Epithelial cell of esophagus (primary cell): Measurements from ENCODE around the gene NRP2.
A peak's percentile ranks its signal among the peaks of the same experiment; 100 is the strongest.

Experiments used
- DNase-seq: peaks from one replicate; pipeline ENCODE4 v3.0.0; 2010; ENCODE audit warnings: low read depth
- H3K4me3 ChIP-seq: 2 replicates; pipeline ENCODE4 v1.5.1; 2011; ENCODE audit warnings: mild to moderate bottlenecking, low read length, control low read depth
- CTCF ChIP-seq: IDR thresholded peaks from 2 replicates; pipeline ENCODE4 v1.5.1; 2011; ENCODE audit warnings: low read depth, mild to moderate bottlenecking, low read length, control low read depth, inconsistent platforms; ENCODE audit not compliant: insufficient read depth; ENCODE audit errors: missing control alignments

Gene NRP2

DNA sequence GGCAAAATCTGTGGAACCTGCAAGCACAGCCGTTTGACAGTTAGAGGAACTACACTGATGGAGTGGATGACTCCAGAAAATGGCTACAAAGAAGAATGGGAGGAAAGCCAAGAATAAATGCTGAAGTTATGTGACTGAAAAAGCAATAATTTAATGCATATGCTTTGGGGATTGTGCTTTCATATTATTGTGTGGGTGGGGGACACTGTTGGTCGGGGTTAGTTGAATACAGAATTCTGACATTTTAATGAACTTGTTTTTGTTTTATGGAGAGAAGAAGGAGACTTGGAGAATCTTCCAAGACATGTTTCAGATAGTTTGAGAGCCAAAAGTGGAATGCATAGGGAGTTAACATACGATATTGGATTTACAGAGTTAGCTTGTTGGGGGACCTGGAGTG is 68.5 kb downstream of the NRP2 start:
- TF ChIP-seq CTCF: no peak
- no peak overlapping the region for H3K4me3 ChIP-seq
- no peak for DNase-seq

DNA sequence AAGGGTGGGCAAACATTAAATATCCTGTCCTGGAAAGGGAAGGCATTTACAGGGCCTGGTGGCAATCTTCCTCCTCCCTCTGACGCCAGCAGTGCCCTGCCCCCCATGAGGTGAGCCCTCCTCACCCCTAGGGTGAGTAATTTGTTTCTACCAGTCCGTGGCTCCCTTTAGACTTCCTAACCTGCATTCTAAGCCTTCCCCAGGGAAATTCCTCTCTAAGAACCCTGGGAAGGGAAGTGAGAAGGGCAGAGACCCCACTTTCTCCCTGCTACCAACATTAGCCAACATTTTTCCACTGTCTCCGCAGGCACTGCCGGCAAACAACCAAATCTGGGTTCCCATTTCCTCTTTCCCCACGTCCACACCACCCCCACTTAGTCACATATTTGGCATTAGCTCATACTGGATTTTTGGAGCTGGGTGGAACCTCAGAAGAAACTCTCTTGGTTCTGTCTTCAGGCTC is 69.3 kb downstream of the NRP2 start:
- DNase-seq: peak; percentile 55
- no peak overlapping the region for H3K4me3 ChIP-seq
- TF ChIP-seq CTCF: no peak

DNA sequence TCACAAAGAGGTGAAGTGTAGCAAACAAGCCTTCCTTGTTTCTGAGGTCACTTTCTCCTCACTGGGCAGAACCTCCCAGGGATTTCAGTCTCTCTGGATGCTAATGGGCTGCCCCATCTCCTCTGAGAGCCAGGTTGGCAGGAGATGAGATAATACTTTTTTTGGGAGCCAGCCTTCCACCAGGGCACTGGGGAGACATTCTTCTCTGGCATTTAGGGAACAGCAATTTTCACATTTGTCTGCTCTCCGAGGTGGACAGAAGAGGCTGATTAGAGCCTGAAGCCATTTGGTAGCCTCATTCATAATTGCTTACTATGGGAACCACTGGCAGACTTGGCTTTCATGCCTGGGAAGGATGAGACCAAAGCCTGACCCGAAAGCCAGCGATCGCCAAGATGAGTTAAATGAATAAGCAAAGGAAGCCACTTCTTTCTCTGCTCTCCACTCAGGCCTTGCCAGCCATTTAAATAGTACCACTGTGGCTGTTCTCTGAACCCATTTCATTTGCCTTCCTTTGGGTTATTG is 70.1 kb downstream of the NRP2 start:
- no peak overlapping the region for H3K4me3 ChIP-seq
- no peak for DNase-seq
- TF ChIP-seq CTCF: no peak

DNA sequence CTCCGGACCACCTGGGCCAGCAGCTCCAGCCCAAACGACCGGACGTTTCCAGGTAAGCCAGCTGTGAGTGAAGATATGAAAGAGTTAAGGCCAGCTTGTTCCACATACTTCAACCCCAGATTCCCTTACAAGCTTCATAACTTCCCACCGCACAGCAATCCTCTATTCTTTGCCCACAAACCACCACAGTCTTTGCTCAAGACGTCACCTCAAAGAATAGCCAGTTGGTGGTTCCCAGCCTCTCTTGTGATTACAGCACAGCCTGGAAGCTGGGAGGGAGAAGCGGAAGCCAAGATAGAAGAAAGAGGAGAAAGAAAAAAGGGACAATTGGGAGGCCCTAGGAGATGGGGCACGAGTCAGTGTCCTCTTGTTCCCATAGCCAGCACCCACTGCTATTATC is 70.6 kb downstream of the NRP2 start:
- DNase-seq: no peak
- TF ChIP-seq CTCF: no peak
- no peak overlapping the region for H3K4me3 ChIP-seq

DNA sequence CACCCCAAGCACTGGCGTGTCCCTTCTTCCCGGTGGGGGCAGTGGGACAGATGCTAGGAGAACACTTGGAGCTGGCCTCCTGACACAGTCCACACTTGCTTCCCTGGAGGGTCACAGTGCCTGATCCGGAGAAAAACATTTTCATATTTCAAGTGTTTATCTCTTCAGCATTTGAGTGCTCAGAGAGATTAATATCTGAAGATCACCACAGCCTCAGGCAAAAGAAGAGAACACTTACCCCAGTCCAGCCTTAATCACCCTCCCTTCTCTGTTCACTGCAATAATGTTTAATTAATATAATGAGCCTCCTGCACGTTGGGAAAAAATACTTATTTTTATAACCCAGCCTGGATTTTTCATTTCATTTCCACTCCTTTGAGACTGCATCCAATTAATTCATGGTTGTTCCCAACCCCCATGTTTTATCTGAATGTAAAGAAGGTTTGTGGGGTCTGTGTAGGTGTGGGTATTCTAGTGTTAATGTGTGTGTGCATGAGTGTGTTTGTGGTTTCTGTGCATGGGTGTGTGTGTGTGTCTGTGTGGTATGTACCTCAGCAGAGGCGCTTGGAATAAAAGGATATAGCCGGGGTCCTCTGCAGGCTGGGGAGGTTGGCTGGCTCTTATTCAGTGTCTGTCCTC is 72.1 kb downstream of the NRP2 start:
- H3K4me3 ChIP-seq: no peak overlapping the region
- DNase-seq: no peak
- TF ChIP-seq CTCF: no peak

DNA sequence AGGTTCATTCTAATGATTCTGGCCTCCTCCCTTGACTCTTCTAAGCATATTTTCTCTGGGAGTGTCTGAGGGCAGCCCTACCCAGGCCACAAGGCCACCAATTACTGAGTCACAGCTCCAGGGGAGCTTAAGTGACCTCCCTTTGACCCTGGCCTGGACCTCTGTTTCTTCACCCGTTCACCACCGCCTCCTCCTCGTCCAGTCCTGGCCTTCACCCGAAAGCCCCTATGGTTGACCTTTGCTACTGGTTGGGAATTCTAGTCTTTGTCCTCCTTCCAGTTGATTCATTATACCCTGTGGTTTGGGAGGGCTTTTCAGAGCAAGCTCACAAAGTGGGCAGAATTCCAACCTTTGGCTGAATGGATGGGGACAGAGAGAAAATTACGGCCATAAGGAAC is 72.6 kb downstream of the NRP2 start:
- no peak overlapping the region for H3K4me3 ChIP-seq
- TF ChIP-seq CTCF: no peak
- no peak for DNase-seq

DNA sequence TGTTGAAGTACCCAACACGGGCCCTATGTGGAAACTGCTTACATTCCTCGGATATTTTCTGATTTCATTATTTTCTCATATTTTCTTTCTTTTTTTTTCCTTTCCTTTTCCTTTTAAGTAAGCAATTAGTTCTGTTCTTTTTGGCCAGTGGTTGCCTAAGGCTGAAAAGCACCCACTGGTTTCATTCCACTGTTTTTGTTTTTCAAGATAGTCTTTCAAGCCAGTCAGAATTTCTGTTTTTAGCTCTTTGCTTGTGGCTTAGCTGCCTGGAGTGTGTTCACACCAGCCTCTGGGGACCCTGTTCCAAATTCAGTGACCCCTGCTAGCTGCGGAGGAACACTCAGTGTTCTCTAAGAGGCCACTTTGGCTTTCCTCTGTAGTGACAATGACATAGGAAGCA is 73.6 kb downstream of the NRP2 start:
- no peak overlapping the region for H3K4me3 ChIP-seq
- DNase-seq: no peak
- no peak for TF ChIP-seq CTCF
